ENCODE results near the gene LMF1.
"Not testable (repeated sequence)": the region's sequence is repeated elsewhere in the genome, so short reads cannot be mapped to it uniquely, and the experiment has no call there.

LMF1 gene

DNA sequence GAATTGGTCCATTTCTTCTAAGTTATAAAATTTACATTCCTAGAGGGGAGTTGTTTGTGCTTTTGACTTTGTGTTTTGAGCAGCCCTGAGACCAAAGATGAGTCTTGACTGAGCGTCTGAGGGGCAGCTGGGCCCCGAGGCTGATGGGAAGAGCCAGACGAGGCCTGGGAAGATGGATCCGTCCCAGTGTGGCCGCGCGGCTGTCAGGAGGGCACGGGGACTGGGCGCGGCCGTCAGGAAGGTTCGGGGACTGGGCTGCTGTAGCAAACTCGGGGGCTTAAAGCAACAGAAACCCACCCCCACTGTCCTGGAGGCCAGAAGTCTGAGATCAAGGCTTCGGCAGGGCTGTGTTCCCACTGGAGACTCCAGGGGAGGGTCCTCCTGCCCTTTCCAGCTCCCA, 132.0 kb downstream of the LMF1 start:
- DNase-seq = no peak

DNA sequence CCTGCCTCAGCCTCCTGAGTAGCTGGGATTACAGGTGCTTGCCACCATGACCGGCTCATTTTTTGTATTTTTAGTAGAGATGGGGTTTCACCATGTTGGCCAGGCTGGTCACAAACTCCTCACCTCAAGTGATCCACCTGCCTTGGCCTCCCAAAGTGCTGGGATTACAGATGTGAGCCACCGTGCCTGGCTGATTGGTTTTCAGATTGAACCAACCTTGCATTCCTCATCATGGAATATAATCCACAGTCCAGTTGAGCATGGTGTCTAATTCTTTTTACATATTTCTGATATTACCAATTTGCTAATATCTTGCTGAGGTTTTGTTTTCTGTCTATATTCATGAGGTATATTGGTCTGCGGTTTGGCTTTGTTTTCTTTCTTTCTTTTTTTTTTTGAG, 134.0 kb downstream of the LMF1 start:
- DNase-seq = not testable (repeated sequence)

DNA sequence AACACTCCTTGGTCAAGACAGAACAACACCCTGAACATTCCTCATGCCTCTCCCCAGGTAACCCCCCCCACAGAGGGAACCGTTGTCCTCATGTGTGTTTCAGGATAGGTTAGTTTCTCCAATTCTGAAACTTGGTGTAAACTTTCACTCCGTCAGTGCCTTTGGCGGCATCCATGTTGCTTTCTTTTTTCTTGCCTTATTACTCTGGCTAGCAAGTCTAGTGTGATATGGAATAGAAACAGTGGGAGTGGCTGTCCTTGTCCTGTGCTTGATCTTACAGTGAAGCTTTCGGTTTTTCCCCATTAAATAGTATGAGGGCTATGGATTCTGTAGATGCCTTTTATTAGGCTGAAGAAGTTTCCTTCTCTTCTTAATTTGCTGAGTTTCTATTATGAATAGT, 134.6 kb downstream of the LMF1 start:
- no peak for DNase-seq

- no peak for DNase-seq
These were observed 135.4 kb downstream of the LMF1 start for GRCh38 chr16:835373-835772.

DNA sequence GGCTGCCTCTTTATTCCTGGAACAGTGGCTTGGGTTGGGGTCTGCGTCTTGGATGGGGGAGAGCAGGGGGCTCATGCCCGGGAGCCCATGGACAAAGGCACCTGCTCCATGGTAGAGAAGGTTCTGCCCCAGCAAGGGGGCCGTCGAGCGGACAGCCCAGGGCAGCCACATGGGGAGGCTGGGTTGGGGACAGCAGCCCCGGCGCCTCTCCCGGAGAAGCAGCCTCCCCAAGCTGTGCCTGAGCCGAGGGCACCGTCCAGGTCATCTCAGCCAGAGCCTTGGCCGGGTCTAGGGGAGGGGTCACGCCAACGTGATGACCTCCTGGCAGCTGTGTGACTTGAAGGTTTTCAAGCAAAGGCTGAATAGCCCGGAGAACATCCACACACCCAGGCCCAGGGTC, 137.4 kb downstream of the LMF1 start:
- DNase-seq = no peak

DNA sequence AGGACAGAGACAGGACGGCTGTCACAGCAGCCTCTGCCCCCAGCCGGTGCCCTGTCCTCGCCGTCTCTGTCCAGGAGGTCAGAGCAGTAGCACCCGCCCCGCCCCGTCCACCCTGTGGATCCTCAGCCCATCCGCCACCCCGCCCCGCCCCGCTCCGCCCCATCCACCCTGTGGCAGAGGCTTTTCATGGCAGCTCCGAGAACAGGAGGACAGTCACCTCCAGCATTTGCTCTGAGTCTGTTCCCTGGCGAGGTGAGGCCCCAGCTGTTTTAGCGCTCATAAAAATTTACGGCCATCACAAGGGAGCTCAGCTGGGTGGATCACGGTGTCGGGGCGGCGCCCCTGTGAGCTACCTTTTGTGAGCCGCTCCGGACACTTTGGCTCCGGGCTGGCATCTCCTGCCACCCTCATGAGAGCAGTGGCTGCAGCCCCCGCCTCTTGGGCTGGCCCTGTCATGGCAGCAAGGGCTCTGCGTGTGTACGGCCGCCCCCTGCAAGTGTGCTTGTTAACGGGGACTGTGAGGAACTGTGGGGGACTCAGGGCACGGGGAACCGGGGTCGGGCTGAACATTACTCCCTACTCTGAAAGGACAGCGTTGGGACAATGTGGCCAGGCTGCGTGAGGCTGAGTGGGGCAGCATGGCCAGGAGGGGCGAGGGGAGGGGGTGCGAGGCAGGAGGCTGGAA, 138.0 kb downstream of the LMF1 start:
- no peak for DNase-seq

GRCh38 chr16:831571-832413, 139.0 kb downstream of the LMF1 start:
- DNase-seq = no peak

GRCh38 chr16:830871-831570, 139.8 kb downstream of the LMF1 start:
- DNase-seq = no peak

DNA sequence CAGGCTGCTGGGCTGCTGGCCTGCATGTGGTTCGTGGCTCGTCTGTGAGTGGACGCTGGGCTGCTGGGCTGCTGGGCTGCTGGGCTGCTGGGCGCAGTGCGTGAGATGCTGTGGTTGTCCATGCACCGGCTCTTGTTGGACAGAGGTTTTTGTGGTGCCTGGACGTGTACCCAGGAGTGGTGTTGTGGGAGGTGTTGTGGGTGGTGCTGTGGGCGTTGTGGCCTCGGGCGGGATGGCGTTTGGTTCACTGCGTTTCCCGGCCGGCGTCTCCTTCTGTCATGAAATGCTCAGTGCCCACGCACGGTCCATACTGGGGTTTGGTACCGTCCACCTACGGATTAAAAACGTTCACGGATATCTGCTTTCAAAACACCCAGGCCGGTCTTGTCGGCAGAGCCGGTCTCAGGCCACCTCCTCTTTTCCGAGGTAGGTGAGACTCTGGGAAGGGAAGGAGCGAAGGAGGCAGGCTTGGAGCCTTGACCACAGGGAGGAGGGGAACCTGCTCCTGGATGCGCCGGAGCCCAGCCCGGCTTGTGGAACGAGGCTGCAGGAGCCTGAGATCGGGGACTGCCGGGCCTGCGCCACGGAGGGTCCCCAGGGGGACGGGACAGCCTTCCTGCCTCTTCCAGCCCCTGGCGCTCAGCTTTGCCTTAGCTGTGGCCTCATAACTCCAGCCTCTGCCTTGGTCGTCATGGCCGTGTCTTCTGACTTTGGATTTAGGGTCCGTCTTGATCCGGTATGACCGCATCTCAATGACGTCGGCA, 140.5 kb downstream of the LMF1 start:
- no peak for DNase-seq

DNA sequence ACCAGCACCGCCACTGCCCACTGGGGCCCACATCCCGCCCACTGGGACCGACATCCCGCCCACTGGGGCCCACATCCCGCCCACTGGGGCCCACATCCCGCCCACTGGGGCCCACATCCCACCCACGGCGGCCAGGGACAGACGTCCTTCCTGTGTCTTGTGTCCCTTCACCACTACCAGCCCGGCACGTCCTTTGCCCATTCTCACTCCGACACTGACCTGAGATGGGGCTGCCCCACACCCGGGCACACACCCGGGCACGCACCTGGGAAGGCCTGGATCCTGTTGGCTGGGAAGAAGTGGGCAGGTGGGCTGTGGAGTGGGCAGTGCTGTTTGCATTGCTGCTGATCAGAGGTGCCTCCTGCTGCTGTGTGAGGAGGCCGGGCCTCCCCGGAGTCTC, 141.9 kb downstream of the LMF1 start:
- no peak for DNase-seq

GRCh38 chr16:827513-827912, 143.3 kb downstream of the LMF1 start:
- DNase-seq = no peak

- DNase-seq = peak in 39 of 58 donors; percentile 1 to 81 (median 30)
These were observed 145.3 kb downstream of the LMF1 start for GRCh38 chr16:825341-826061.

- DNase-seq = no peak
These were observed 146.2 kb downstream of the LMF1 start for GRCh38 chr16:824601-825000.

- no peak for DNase-seq
These were observed 146.6 kb downstream of the LMF1 start for GRCh38 chr16:824194-824593.

- no peak for DNase-seq
These were observed 147.9 kb downstream of the LMF1 start for GRCh38 chr16:822909-823297.

DNA sequence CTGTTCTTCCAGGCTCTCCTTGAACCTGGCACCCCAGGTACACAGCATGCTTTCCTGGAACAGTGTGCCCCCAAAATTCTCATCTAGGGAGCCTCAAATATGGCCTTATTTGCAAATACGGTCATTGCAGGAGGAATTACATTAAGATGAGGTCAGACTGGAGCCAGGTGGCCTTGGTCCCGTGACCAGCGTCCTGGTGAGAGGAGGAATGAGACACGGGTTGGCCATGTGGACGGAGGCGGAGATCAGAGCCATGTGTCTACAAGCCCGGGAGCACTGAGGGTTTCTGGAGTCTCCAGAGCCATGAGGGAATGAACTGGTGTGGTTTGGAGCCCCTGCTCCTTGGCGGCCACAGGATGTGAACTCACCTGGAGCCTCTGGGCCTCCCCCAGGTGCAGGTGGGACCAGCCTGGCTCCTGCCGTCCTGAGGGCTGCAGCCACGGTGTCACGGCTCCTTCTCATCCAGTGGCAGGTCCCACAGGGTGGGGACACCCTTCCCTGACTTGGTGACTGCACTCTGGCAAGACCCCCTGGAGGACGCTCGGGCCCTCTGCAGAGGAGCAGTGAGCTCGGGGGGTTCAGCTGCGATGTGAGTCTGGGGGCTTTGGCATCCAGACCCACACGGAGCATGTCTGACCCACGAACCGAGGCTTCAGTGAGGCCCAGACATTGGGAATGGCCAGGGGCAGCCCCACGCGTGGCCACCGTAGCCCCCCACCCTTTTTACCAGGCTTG, 148.4 kb downstream of the LMF1 start:
- DNase-seq = no peak

DNA sequence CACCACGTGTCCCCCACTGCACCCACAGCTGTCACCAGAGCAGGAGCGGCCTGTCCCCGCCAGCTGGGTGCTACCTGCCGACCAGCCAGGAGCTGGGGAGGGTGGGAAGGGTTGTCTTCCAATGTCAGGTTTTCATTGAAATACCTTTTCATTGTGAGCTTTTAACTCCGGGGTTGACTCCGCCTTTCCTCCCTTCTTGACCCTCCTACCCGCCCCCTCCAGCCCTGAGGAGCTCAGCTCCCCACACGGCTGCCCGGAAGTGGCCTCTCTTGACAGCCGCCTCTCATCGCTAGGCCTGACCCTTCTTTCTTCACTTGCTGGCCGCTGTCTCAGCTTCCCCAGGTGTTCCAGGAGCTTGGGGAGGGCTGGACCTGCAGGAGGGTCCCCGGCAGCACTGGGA, 149.0 kb downstream of the LMF1 start:
- DNase-seq = no peak

GRCh38 chr16:820748-821147, 150.0 kb downstream of the LMF1 start:
- no peak for DNase-seq

DNA sequence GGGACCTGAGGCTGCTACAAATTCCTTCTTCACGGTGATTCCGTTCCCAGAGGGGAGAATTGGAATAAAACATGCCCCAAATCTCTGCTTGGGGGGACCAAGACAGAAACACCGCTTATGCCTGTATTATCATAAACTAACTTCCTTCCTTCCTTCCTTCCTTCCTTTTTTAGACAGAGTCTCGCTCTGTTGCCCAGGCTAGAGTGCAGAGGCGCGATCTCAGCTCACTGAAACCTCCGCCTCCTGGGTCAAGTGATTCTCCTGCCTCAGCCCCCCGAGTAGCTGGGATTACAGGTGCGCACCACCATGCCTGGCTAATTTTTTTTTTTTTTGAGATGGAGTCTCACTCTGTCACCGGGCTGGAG, 150.8 kb downstream of the LMF1 start:
- not testable (repeated sequence) for DNase-seq
